GM12878 (cell line): ENCODE results near the gene INTS6. TPM values are rescaled to one million over a fixed set of nuclear protein-coding genes. Genes with fewer than 3 reads are reported as not detected.

Experiments
- ATAC-seq: fragments of 200-7000 bp; cut with Tn5 transposase; 3 replicates; pipeline ENCODE4 v1.9.1; 2020; ENCODE audit warnings: mild to moderate bottlenecking, moderate library complexity
- BruUV-seq: library from RNA; stranded (reverse); fragments of 400-500 nt; replicated peaks from 2 replicates; lab custom pipeline; 2021; lab: Mats Ljungman, UMichigan
- CTCF ChIA-PET: fragments of 300-600 bp; sonication (Branson Sonifier 250); formaldehyde crosslinking; extraction: SDS; loops from one replicate; lab custom pipeline; 2021; ENCODE audit warnings: inconsistent platforms; lab: Yijun Ruan, JAX
- POLR2A ChIA-PET: fragments of 350-600 bp; formaldehyde crosslinking; extraction: SDS; loops from one replicate; lab custom pipeline; 2021; ENCODE audit warnings: inconsistent platforms; lab: Charles Lee
- RAD21 ChIA-PET: fragments of 300-600 bp; sonication (Branson Sonifier 250); formaldehyde crosslinking; loops from one replicate; lab custom pipeline; 2023; ENCODE audit warnings: antibody characterized with exemption; ENCODE audit not compliant: unreplicated experiment; lab: Charles Lee
- SMC1A ChIA-PET: fragments of 300-600 bp; sonication (Branson Sonifier 250); formaldehyde crosslinking; loops from one replicate; lab custom pipeline; 2023; ENCODE audit not compliant: unreplicated experiment, uncharacterized antibody; lab: Charles Lee
- DNase-seq: peaks from one replicate; pipeline ENCODE4 v3.0.0-alpha.2; 2011; ENCODE audit warnings: low read depth, low spot score
- FAIRE-seq: peaks from 3 replicates; lab custom pipeline; 2011; peaks lifted over from hg19 to GRCh38; lab: Jason Lieb, UNC
- H2AFZ ChIP-seq: 2 replicates; pipeline ENCODE4 v1.6.0; 2011; ENCODE audit warnings: low read depth, low read length, control low read depth; ENCODE audit not compliant: control insufficient read depth
- H3K27ac ChIP-seq: 2 replicates; pipeline ENCODE4 v1.5.1; 2011; ENCODE audit warnings: control low read depth; ENCODE audit not compliant: control insufficient read depth, insufficient read depth
- H3K27me3 ChIP-seq, 2 experiments: replicated peaks in 1 of 2; 2 replicates each; pipeline versions ENCODE4 v1.6.0 to v1.6.1; 2011; ENCODE audit warnings: low read length in 1 of 2; ENCODE audit not compliant: control insufficient read depth in 2 of 2, insufficient read depth in 2 of 2
- H3K36me3 ChIP-seq, 2 experiments: 2 replicates each; pipeline ENCODE4 v1.5.1; 2011; ENCODE audit warnings: low read length in 1 of 2; ENCODE audit not compliant: control insufficient read depth in 2 of 2, insufficient read depth in 2 of 2
- H3K4me1 ChIP-seq: 2 replicates; pipeline ENCODE4 v1.6.1; 2011; ENCODE audit warnings: mild to moderate bottlenecking, low read length, moderate library complexity, mixed read lengths; ENCODE audit not compliant: control insufficient read depth, insufficient read depth
- H3K4me2 ChIP-seq: 2 replicates; pipeline ENCODE4 v1.6.0; 2011; ENCODE audit warnings: control low read depth; ENCODE audit not compliant: control insufficient read depth, insufficient read depth
- H3K4me3 ChIP-seq: fragments of 200-600 bp; sonication (generic); 2 replicates; pipeline ENCODE4 v1.5.1; 2016
- H3K79me2 ChIP-seq: 2 replicates; pipeline ENCODE4 v1.6.0; 2011; ENCODE audit warnings: low read length; ENCODE audit not compliant: control insufficient read depth, insufficient read depth
- H3K9ac ChIP-seq: 2 replicates; pipeline ENCODE4 v1.8.0; 2011; ENCODE audit warnings: low read length, control low read depth, mixed read lengths; ENCODE audit not compliant: control insufficient read depth, insufficient read depth
- H3K9me3 ChIP-seq: replicated peaks from 3 replicates; pipeline ENCODE4 v1.5.1; 2011; ENCODE audit warnings: mild to moderate bottlenecking, low read length; ENCODE audit not compliant: control insufficient read depth, insufficient read depth
- H4K20me1 ChIP-seq: 2 replicates; pipeline ENCODE4 v1.6.0; 2011; ENCODE audit not compliant: control insufficient read depth, insufficient read depth
- HDAC2 ChIP-seq: fragments of 200-600 bp; sonication (generic); IDR thresholded peaks from 2 replicates; pipeline ENCODE4 v1.6.1; 2017
- IRF4 ChIP-seq: IDR thresholded peaks from 2 replicates; pipeline ENCODE4 v1.6.1; 2011; ENCODE audit warnings: low read depth, low read length
- MEF2B ChIP-seq: fragments of 450-650 bp; IDR thresholded peaks from 2 replicates; pipeline ENCODE4 v1.6.1; 2018; ENCODE audit warnings: mild to moderate bottlenecking, moderate library complexity; ENCODE audit not compliant: partially characterized antibody, poor library complexity, severe bottlenecking
- MTA2 ChIP-seq: fragments of 450-650 bp; IDR thresholded peaks from 2 replicates; pipeline ENCODE4 v1.6.1; 2016; ENCODE audit warnings: low read depth, mild to moderate bottlenecking, moderate library complexity
- MXI1 ChIP-seq: fragments of 150-350 bp; IDR thresholded peaks from 2 replicates; pipeline ENCODE4 v1.6.1; 2011; ENCODE audit warnings: low read depth, mild to moderate bottlenecking, inconsistent platforms, low read length, improper control_type of control experiment
- MYC ChIP-seq: IDR thresholded peaks from 2 replicates; pipeline ENCODE4 v1.6.1; 2011; ENCODE audit warnings: mild to moderate bottlenecking, low read length, moderate library complexity, inconsistent platforms; ENCODE audit not compliant: insufficient read depth, insufficient replicate concordance, insufficient read length, severe bottlenecking
- POLR2AphosphoS5 ChIP-seq: IDR thresholded peaks from 2 replicates; pipeline ENCODE4 v1.6.1; 2011; ENCODE audit warnings: mild to moderate bottlenecking, low read length, inconsistent platforms
- RCOR1 ChIP-seq: conservative IDR thresholded peaks from 2 replicates; pipeline ENCODE4 v1.6.1; 2012; ENCODE audit warnings: low read depth, low read length, improper control_type of control experiment
- SKIL ChIP-seq: fragments of 450-650 bp; IDR thresholded peaks from 2 replicates; pipeline ENCODE4 v1.6.1; 2017; ENCODE audit warnings: mild to moderate bottlenecking, low read depth, inconsistent platforms; ENCODE audit not compliant: poor library complexity, severe bottlenecking
- SRF ChIP-seq, 2 experiments: IDR thresholded peaks; 2 replicates each; pipeline ENCODE4 v1.6.1; 2011; ENCODE audit warnings: low read depth in 2 of 2, low read length in 2 of 2, mild to moderate bottlenecking in 1 of 2, moderate library complexity in 1 of 2
- WRNIP1 ChIP-seq: IDR thresholded peaks from 2 replicates; pipeline ENCODE4 v1.6.1; 2011; ENCODE audit warnings: low read depth, low read length, improper control_type of control experiment, borderline replicate concordance
- ZNF622 ChIP-seq: fragments of 450-650 bp; IDR thresholded peaks from 2 replicates; pipeline ENCODE4 v1.6.1; 2017; ENCODE audit warnings: mild to moderate bottlenecking, inconsistent platforms
- WGBS: methylation state at CpG from one replicate; pipeline ENCODE4 v1.1.6; 2016; ENCODE audit warnings: low lambda C conversion rate; ENCODE audit not compliant: insufficient replicate concordance, insufficient coverage; ENCODE audit errors: missing lambda C conversion rate; 5-methylcytosine and 5-hydroxymethylcytosine counted together
- in situ Hi-C: fragments of 300-500 bp; cut with MboI; formaldehyde crosslinking; loops from 9 replicates; pipeline ENCODE4 v1.14.3; 2018; ENCODE audit warnings: mixed read lengths
- intact Hi-C: fragments of 100-400 bp; cut with micrococcal nuclease; formaldehyde crosslinking; loops from one replicate; pipeline ENCODE4 v1.14.2; 2022; ENCODE audit not compliant: unreplicated experiment
- polyA plus RNA-seq, 11 experiments: library from polyadenylated mRNA; depleted of rRNA in 4 of 11; unstranded in 6 of 11; stranded (reverse) in 5 of 11; fragments of >200 nt; fragmentation: Nextera tagmentation in 4 of 11; fragmentation: Illumina TruSeq in 1 of 11; extraction: Ambion mirVana in 4 of 11; extraction: Trizol in 1 of 11; gene quantifications; 1 replicate in 1 of 11; 2 replicates in 10 of 11; pipeline versions ENCODE4 v1.2.1 to v1.2.3, GENCODE V29; 2011 to 2016; ENCODE audit warnings: inconsistent platforms in 2 of 11, missing spikeins in 2 of 11, low read depth in 1 of 11
- total RNA-seq, 4 experiments: library from RNA; depleted of rRNA in 3 of 4; stranded (reverse); fragments of >200 nt in 3 of 4; fragmentation: Illumina TruSeq in 1 of 4; extraction: Trizol in 1 of 4; gene quantifications; 2 replicates each; pipeline versions ENCODE4 v1.2.1 to v1.2.3, GENCODE V29; 2013 to 2021
- TF ChIP-seq, protein P1 (sequence below): fragments of 150-350 bp; IDR thresholded peaks from 2 replicates; pipeline ENCODE4 v1.6.1; 2016; ENCODE audit warnings: low read depth, low read length
- TF ChIP-seq, protein P2 (sequence below): fragments of 450-650 bp; IDR thresholded peaks from 2 replicates; pipeline ENCODE4 v1.6.1; 2017; ENCODE audit warnings: low read depth, mild to moderate bottlenecking, moderate library complexity

The INTS6 gene
- total and polyA plus RNA-seq, 10 of the 15 experiments (the other 5 are each of a cell fraction or from before 2014, with no cell fraction given), result 7.2 to 57.7 (median 30.9) TPM

- TF ChIP-seq, protein P1, sequence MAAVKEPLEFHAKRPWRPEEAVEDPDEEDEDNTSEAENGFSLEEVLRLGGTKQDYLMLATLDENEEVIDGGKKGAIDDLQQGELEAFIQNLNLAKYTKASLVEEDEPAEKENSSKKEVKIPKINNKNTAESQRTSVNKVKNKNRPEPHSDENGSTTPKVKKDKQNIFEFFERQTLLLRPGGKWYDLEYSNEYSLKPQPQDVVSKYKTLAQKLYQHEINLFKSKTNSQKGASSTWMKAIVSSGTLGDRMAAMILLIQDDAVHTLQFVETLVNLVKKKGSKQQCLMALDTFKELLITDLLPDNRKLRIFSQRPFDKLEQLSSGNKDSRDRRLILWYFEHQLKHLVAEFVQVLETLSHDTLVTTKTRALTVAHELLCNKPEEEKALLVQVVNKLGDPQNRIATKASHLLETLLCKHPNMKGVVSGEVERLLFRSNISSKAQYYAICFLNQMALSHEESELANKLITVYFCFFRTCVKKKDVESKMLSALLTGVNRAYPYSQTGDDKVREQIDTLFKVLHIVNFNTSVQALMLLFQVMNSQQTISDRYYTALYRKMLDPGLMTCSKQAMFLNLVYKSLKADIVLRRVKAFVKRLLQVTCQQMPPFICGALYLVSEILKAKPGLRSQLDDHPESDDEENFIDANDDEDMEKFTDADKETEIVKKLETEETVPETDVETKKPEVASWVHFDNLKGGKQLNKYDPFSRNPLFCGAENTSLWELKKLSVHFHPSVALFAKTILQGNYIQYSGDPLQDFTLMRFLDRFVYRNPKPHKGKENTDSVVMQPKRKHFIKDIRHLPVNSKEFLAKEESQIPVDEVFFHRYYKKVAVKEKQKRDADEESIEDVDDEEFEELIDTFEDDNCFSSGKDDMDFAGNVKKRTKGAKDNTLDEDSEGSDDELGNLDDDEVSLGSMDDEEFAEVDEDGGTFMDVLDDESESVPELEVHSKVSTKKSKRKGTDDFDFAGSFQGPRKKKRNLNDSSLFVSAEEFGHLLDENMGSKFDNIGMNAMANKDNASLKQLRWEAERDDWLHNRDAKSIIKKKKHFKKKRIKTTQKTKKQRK, result no peak
- TF ChIP-seq RCOR1, result no peak
These were observed 119.4 kb downstream of the INTS6 start (continued) for GRCh38 chr13:51333421-51333820.

GRCh38 chr13:51332566-51333361 is 120.1 kb downstream of the INTS6 start:
- FAIRE-seq (no peak), ATAC-seq (no peak)
- POLR2A ChIA-PET, result no interaction called here
- no peak for TF ChIP-seq SRF (IDR thresholded peaks at IDR 0.05; ENCODE audit: low read depth in 2 of 2, low read length in 2 of 2)
- TF ChIP-seq IRF4, result no peak
- TF ChIP-seq SKIL, result no peak
- no peak for TF ChIP-seq WRNIP1
- TF ChIP-seq MXI1, result no peak
- no peak for TF ChIP-seq HDAC2
- no peak for TF ChIP-seq ZNF622
- TF ChIP-seq, protein P2, sequence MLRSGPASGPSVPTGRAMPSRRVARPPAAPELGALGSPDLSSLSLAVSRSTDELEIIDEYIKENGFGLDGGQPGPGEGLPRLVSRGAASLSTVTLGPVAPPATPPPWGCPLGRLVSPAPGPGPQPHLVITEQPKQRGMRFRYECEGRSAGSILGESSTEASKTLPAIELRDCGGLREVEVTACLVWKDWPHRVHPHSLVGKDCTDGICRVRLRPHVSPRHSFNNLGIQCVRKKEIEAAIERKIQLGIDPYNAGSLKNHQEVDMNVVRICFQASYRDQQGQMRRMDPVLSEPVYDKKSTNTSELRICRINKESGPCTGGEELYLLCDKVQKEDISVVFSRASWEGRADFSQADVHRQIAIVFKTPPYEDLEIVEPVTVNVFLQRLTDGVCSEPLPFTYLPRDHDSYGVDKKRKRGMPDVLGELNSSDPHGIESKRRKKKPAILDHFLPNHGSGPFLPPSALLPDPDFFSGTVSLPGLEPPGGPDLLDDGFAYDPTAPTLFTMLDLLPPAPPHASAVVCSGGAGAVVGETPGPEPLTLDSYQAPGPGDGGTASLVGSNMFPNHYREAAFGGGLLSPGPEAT, result peak; percentile 18; the same call in 1 of the 2 replicates
- peak; percentile 72 for TF ChIP-seq MEF2B
- TF ChIP-seq POLR2AphosphoS5, result no peak
- TF ChIP-seq MTA2, result peak; percentile 85
- no peak for TF ChIP-seq MYC

More at GRCh38 chr13:51332566-51333361, 120.1 kb downstream of the INTS6 start:
- H3K9ac ChIP-seq, result no peak overlapping the region
- H3K4me1 ChIP-seq, result peaks cover 18% of the 10 kb centered on the region
- no peak overlapping the region for H3K4me2 ChIP-seq
- intact Hi-C loops (no loop called here), in situ Hi-C loops (no loop called here)
- no TSS peak for BruUV-seq
- H2AFZ ChIP-seq, result no peak overlapping the region
- H3K36me3 ChIP-seq, result no peaks in the 10 kb centered on the region
- no peak for DNase-seq
- CTCF ChIA-PET, result interaction anchor here (1.9 kb wide), 1 partner anchor 465 kb away, joined by 5 read pairs; no protein-coding TSS in a partner anchor
- H3K27ac ChIP-seq, result no peak overlapping the region
- 66% methylated on average over 2 of the region's 2 CpGs for WGBS
- no peak overlapping the region for H3K4me3 ChIP-seq
- no peaks in the 10 kb centered on the region for H3K79me2 ChIP-seq
- SMC1A ChIA-PET, result interaction anchor here (0.6 to 1.2 kb wide), 3 partner anchors 11 to 389 kb away, joined by 3 read pairs; no protein-coding TSS in a partner anchor
- H3K27me3 ChIP-seq, result no peaks in the 10 kb centered on the region
- RAD21 ChIA-PET, result interaction anchor here (2.2 kb wide), 1 partner anchor 465 kb away, joined by 8 read pairs; no protein-coding TSS in a partner anchor
- no peaks in the 10 kb centered on the region for H3K9me3 ChIP-seq
- H4K20me1 ChIP-seq, result no peaks in the 10 kb centered on the region
